ENCODE results near the gene HIGD1C. TPM values are rescaled to one million over a fixed set of nuclear protein-coding genes. Genes with fewer than 3 reads are reported as not detected.

The HIGD1C gene
- polyA plus RNA-seq, 1 experiment, result not detected

- Histone ChIP-seq H3K4me3 (ENCODE audit: low read depth, low read length) (no peak overlapping the region), H3K36me3 (ENCODE audit: control insufficient read depth, insufficient read depth, low read length) (no peaks in the 10 kb centered on the region; the same call in 1 of the 2 replicates), H3K27me3 (ENCODE audit: control insufficient read depth, insufficient read depth, low read length) (no peaks in the 10 kb centered on the region)
- CTCF ChIA-PET, result no interaction called here
- no peak for DNase-seq (ENCODE audit: low read depth)
- TF ChIP-seq CTCF (IDR thresholded peaks at IDR 0.05; ENCODE audit: insufficient read depth, low read depth, low read length), result no peak
- POLR2A ChIA-PET, result no interaction called here
These were observed 14.7 kb upstream of the HIGD1C start for GRCh38 chr12:50937653-50938052.

- H3K27me3 ChIP-seq (ENCODE audit: control insufficient read depth, insufficient read depth, low read length), result no peaks in the 10 kb centered on the region; the same call in 1 of the 2 replicates
- CTCF ChIA-PET, result no interaction called here
- POLR2A ChIA-PET, result no interaction called here
- TF ChIP-seq CTCF (IDR thresholded peaks at IDR 0.05; ENCODE audit: insufficient read depth, low read depth, low read length), result no peak
- DNase-seq (ENCODE audit: low read depth), result no peak
- no peak overlapping the region for H3K4me3 ChIP-seq (ENCODE audit: low read depth, low read length)
- no peaks in the 10 kb centered on the region for H3K36me3 ChIP-seq (ENCODE audit: control insufficient read depth, insufficient read depth, low read length)
These were observed 4.3 kb upstream of the HIGD1C start for GRCh38 chr12:50947933-50948626.

- no peak for TF ChIP-seq CTCF (IDR thresholded peaks at IDR 0.05; ENCODE audit: insufficient read depth, low read depth, low read length)
- Histone ChIP-seq H3K36me3 (ENCODE audit: control insufficient read depth, insufficient read depth, low read length) (no peaks in the 10 kb centered on the region), H3K27me3 (ENCODE audit: control insufficient read depth, insufficient read depth, low read length) (no peaks in the 10 kb centered on the region; the same call in 1 of the 2 replicates), H3K4me3 (ENCODE audit: low read depth, low read length) (no peak overlapping the region)
- DNase-seq (ENCODE audit: low read depth), result no peak
- ChIA-PET POLR2A (no interaction called here), CTCF (interaction anchor here (0.5 kb wide), 1 partner anchor 12 kb away, joined by 4 read pairs; no protein-coding TSS in a partner anchor)
These were observed 3.5 kb upstream of the HIGD1C start for GRCh38 chr12:50948798-50949197.

- H3K4me3 ChIP-seq (ENCODE audit: low read depth, low read length), result no peak overlapping the region
- ChIA-PET CTCF (no interaction called here), POLR2A (interaction anchor here (0.6 kb wide), 1 partner anchor 51 kb away, joined by 3 read pairs; no protein-coding TSS in a partner anchor)
- DNase-seq (ENCODE audit: low read depth), result no peak
- no peaks in the 10 kb centered on the region; the same call in 1 of the 2 replicates for H3K27me3 ChIP-seq (ENCODE audit: control insufficient read depth, insufficient read depth, low read length)
- no peak for TF ChIP-seq CTCF (IDR thresholded peaks at IDR 0.05; ENCODE audit: insufficient read depth, low read depth, low read length)
- no peaks in the 10 kb centered on the region for H3K36me3 ChIP-seq (ENCODE audit: control insufficient read depth, insufficient read depth, low read length)
These were observed 2.5 kb upstream of the HIGD1C start for GRCh38 chr12:50949801-50950302.

- DNase-seq (ENCODE audit: low read depth), result no peak
- ChIA-PET POLR2A (no interaction called here), CTCF (no interaction called here)
- no peak for TF ChIP-seq CTCF (IDR thresholded peaks at IDR 0.05; ENCODE audit: insufficient read depth, low read depth, low read length)
- H3K4me3 ChIP-seq (ENCODE audit: low read depth, low read length), result no peak overlapping the region
- no peaks in the 10 kb centered on the region; the same call in 1 of the 2 replicates for H3K27me3 ChIP-seq (ENCODE audit: control insufficient read depth, insufficient read depth, low read length)
- H3K36me3 ChIP-seq (ENCODE audit: control insufficient read depth, insufficient read depth, low read length), result no peaks in the 10 kb centered on the region
These were observed 1.2 kb upstream of the HIGD1C start for GRCh38 chr12:50951112-50951511.

All from BJ (cell line).